ENCODE measurements around the gene PLEKHM3. TPM values are rescaled to one million over a fixed set of nuclear protein-coding genes. Genes with fewer than 3 reads are reported as not detected.
A peak's percentile ranks its signal among the peaks of the same experiment; 100 is the strongest.
"Not testable (repeated sequence)": the region's sequence is repeated elsewhere in the genome, so short reads cannot be mapped to it uniquely, and the experiment has no call there.

PLEKHM3 gene
- polyA plus RNA-seq, 3 donors = 12.4 to 15.3 (median 13.9) TPM

DNA sequence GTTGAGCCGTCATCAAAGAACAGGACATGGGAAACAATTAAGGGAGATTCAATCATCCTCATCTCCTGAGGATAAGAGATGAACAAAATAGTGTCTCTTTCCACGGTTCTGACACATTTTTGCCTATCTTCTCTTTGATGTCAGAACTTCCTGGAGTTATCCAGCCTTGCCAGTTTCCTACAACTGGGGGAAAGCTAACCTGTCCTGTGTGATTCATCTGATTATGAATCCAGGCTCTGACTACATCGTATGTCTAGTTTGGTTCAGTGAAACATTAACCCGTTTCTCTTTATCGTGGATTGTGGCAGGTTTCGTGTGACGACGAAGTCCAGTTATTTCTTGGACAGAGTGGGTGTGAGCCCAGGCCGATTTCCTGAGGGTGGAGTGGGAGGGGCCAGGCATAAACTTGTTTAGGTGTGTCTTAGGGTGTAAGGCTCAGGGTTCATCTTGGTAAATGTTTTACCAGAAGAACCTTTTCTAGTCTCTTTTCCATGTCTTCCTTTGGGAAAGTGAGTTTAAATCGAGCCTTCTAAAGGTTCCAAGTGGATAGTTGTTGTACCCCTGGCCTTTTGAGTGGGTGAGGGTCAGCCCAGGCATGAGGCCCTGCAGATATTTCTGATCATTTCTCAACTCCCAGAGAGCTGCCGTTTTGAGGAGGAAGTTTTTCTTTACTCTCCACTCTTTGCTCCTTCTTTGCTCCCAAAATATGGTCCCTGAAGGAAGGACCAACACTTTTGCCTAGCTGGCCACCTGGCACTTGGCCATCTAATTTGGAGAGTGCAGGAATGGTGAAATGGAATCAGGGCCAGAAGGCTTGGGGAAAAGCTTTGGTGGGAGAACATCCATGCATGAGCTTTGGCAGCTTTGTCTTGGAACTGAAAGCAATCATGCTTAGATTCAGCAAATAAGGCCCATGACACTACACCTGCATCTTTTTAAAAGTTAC, 205.2 kb downstream of the PLEKHM3 start:
- DNase-seq (ENCODE audit: extremely low read depth in 1 of 11, low read depth in 9 of 11, low spot score in 4 of 11) = peak in 1 of 11 donors; percentile 54

DNA sequence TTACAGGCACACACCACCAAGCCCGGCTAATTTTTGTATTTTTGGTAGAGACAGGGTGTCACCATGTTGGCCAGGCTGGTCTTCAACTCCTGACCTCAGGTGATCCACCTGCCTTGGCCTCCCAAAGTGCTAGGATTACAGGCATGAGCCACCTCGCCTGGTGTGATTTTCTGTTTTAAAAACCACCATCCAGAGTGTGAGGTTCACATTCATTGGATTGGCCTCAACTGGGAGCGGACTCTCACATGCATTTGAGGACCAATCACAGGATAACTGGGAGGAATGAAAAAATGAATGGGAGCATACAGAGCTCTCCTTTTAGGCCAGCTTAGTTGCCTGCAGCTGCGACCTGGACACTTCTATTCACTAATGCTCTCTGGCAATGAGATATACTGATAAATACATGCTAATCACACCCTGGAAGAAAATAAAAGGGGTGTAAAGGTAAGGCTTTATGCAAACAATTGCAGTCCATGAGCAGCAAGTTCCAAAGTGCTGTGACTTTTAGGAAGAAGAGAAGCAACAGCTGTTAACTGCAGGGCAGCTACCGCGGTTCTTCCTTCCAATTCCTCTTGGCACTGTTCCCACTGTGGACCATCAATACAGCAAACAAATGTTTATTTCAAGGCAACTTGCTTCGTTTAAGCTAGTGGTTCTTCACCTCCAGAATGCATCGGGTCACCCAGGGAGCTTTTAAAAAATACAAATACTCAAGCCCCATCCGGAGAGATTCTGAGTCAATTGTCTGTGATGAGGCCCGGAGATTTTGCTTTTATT, 206.1 kb downstream of the PLEKHM3 start:
- no peak for DNase-seq (ENCODE audit: extremely low read depth in 1 of 11, low read depth in 9 of 11, low spot score in 4 of 11)

DNA sequence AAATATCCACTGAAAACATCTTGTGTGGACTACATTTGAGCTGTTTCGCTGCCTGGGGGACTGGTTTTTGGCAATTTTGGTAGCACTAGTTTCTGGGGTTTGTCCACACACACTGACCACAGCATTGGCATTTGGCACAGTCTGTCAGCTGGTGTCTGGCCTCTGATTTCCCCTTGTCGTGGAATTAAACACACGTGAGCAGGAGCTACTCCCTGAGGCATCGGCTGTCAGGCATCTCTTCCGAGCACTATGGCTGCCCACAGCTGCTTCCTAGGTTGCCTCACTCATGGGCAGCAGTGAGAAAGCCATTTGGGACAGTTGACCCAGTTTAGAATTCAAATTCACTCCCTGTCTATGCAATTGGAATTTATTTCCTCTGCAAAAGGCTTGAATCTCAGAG, 208.8 kb downstream of the PLEKHM3 start:
- DNase-seq (ENCODE audit: extremely low read depth in 1 of 11, low read depth in 9 of 11, low spot score in 4 of 11) = no peak

DNA sequence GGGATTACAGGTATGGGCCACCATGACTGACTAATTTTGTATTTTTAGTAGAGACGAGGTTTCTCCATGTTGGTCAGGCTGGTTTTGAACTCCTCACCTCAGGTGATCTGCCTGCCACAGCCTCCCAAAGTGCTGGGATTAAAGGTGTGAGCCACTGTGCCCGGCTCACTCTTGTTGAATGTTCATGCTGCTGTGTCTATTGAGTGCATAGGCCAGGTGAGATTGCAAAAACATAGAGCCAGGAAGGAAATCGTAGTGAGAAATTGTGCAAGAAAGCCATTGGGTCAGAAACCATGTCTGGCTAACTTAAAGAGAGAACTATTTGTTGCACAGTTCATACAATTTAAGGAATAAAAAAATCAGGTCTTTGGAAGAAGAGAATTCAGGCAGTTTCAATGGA, 210.1 kb downstream of the PLEKHM3 start:
- no peak for DNase-seq (ENCODE audit: extremely low read depth in 1 of 11, low read depth in 9 of 11, low spot score in 4 of 11)

DNA sequence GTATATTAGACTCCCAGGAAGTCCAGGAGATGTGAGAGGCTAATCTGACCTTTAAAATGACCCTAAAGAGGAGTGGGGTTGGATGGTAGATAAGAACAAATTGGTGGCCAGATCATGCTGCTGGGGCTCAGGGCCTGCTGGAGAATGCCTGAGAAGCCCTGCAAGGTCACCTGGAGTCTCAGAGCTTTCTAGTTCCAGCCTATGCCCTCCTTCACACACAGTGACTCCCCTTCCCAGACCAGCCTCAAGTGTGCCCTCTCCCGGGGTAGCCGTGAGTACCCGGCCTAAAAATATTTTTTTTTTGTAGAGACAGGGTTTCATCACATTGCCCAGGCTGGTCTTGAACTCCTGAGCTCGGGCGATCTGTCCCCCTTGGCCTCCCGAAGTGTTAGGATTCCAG, 211.4 kb downstream of the PLEKHM3 start:
- DNase-seq (ENCODE audit: extremely low read depth in 1 of 11, low read depth in 9 of 11, low spot score in 4 of 11) = no peak

DNA sequence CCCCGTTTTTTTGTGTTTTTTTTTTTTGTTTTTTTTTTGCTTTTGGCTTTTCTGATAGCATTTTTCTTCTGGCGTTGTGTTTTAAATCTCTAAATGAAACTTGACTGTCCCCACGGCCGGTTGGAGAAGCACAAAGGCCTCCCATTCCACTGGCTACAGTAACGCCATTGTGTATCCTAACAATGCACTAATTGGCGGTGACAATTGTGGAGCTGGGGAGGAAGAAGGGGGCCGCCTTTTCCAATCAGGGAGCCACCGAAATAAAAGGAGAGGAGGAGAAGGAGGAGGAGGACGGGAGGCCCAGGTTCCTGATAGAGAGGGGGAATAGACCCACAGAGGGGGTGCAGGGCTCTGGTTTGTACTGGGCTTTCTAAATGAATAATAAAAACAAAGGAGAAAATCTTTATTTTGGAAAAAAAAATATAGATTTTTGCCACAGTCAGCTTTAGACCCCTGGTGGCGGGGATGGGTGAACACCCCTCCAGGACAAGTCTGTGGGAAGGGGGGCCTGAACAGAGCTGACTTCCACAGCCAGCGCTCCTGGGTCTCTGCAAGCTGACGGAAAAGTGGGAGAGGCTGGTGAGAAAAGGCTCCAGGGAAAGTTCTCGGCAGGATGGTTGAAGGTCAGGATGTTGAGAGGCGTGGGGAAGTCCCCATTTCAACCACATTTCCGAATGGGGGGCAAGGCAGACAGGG, 212.0 kb downstream of the PLEKHM3 start:
- DNase-seq (ENCODE audit: extremely low read depth in 1 of 11, low read depth in 9 of 11, low spot score in 4 of 11) = no peak

DNA sequence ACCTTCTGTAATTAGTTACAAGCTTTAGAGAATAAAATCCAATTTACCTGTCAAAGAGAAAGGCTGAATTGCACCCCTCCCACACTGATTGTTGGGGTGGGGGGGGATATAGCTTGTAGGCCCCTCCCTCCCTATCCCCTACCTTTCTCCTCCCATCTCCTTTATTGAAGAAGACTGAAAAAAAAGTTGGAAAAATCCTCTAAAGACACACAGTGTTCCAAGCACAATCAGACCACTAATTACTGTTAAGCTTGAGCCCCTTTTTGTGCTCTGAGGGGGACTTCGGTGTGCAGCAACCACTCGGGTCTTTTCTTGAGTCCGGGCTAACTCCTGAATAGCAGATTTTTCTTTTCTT, 212.6 kb downstream of the PLEKHM3 start:
- DNase-seq (ENCODE audit: extremely low read depth in 1 of 11, low read depth in 9 of 11, low spot score in 4 of 11) = no peak

DNA sequence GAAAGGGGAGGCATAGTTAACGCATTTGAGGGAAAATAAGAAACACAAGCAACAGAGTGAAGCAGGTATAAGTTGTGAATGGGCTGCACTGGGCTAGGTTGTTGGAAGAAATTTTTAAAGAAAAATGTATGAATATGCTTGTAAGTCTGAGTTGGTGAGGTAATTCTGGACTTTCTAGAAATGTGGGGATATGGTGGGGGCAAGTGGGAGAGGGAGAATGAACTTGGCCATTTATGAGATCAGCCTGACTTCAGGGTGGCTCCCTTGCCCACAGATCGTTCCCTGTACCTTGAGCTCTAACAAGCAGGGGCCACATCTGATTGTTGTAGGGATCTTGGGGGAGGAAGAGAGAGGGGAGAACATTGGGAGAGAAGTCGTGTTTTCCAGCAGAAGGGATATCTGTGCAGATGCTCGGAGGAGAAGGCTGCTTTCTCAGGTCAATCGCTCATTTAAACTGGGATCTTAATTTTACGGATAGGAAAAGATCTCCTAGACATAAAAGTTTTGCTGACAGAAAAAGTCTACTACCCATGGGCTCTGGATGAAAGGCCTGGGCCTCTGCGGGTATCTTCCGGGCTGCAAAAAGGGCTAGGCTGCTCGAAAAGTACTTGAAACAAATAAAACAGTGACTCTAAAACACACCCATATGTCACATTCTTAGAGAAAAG, 213.1 kb downstream of the PLEKHM3 start:
- no peak for DNase-seq (ENCODE audit: extremely low read depth in 1 of 11, low read depth in 9 of 11, low spot score in 4 of 11)

DNA sequence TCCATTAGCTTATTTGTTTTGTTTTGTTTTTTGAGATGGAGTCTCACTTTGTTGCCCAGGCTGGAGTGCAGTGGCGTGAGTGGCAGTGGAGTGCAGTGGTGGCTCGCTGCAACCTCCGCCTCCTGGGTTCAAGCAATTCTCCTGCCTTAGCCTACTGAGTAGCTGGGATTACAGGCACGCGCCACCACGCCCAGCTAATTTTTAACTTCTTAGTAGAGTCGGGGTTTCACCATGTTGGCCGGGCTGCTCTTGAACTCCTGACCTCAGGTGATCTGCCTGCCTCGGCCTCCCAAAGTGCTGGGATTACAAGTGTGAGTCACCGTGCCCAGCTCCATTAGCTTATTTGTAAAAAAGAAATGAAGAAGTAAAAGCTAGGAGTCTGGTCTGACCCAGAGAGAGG, 213.7 kb downstream of the PLEKHM3 start:
- DNase-seq (ENCODE audit: extremely low read depth in 1 of 11, low read depth in 9 of 11, low spot score in 4 of 11) = not testable (repeated sequence)

DNA sequence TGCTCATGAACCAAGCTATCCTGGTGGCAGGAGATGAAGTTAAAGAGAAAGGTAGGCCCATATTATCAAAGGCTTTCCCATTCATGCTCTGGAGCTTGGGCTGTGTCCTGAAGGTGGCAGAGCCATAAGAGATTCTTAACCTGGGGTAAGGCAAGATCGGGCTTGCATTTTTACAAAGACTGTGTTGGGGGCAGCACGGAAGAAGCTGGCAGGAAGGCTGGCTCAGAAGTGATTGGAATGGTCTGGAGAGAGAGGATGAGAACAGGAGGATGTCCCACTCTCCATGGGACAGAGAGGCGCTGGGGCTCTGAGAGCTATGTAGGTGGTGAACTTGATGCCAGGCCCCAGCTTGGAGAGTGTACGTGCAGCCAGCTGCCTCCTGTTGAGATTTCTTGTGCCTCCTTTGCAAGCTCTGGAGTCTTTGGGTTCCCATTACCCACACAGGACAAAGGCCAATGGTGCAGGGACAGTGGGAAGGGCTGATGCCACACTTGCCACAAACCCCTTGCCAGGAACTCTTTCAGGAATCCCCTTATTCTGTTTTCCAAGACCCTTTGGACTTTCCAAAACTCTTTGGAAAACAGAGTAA, 215.0 kb downstream of the PLEKHM3 start:
- no peak for DNase-seq (ENCODE audit: extremely low read depth in 1 of 11, low read depth in 9 of 11, low spot score in 4 of 11)

DNA sequence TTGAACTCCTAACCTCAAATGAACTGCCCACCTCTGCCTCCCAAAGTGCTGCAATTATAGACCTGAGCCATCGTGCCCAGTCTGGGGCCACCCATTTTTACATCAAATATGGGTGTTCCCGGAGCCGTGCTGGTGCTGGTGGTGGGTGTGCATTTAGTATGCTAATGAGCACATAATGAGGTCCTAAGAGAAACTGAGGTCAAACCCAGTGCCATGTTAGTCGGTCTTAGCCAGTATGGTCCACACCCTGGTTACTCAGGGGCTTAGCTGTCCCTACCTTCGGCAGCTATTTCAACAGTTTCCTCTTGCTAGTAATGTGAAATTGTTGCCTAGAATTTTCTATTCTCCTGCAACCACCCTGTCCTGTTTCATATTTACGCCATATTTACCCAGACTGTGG, 217.2 kb downstream of the PLEKHM3 start:
- DNase-seq (ENCODE audit: extremely low read depth in 1 of 11, low read depth in 9 of 11, low spot score in 4 of 11) = no peak

DNA sequence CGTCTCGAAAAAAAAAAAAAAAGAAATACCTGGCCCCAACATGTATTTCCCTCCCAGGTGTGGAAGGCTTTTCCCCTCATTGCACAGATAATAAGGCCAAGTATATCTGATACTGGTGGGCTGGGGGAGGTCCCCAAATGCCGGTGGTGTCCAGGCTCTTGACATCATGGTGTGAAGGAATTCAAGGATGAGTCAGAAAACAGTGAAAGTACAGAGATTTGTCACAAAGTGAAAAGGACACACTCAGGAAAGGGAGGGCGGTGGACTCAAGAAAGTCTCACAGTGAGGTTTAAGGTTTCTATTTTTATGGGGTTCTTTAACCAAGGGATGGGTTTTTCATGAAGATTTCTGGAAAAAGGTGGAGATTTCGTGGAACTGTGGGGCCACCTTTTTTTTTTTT, 217.8 kb downstream of the PLEKHM3 start:
- DNase-seq (ENCODE audit: extremely low read depth in 1 of 11, low read depth in 9 of 11, low spot score in 4 of 11) = no peak

DNA sequence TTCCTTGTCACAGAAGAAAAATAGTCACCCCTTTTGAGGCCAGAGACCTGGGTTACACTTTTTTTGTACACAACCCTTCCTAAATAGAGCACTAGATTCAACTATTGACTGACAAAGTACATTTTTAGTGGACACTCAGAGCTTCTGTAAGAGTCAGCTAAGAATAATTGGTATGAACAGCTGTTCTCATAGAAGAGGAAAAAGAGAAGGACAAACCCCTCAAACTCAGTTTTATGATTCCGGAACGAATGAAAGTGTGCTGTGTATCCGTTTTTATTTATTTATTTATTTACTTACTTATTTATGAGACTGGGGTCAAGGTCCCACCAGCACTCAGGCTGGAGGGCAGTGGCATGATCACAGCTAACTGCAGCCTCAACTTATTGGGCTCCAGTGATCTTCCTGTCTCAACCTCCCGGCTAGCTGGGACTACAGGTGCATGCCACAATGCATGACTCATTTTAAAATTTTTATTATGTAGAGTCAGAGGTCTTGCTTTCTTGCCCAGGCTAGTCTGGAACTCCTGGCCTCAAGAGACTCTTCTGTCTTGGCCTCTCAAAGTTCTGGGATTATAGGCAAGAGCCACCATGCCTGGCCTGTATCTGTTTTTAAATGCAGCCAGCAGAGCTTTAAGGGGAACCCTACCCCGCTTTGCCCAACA, 219.6 kb downstream of the PLEKHM3 start:
- no peak for DNase-seq (ENCODE audit: extremely low read depth in 1 of 11, low read depth in 9 of 11, low spot score in 4 of 11)

DNA sequence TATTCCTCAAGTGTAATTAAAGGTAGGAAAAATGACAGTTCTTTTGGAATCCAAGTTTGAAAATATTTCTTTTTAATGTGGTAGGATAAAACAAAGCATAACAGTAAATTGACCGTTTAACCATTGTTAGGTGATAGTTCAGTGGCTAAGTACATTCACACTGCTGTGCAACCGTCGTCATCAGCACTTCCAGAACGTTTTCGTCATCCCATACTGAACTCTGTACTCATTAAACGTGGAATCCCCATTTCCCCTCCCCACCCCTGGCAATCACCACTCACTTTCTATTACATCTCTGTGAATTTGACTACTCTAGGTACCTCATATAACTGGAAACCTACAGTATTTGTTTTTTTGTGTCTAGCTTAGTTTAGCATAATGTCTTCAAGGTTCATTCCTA, 222.7 kb downstream of the PLEKHM3 start:
- DNase-seq (ENCODE audit: extremely low read depth in 1 of 11, low read depth in 9 of 11, low spot score in 4 of 11) = no peak

DNA sequence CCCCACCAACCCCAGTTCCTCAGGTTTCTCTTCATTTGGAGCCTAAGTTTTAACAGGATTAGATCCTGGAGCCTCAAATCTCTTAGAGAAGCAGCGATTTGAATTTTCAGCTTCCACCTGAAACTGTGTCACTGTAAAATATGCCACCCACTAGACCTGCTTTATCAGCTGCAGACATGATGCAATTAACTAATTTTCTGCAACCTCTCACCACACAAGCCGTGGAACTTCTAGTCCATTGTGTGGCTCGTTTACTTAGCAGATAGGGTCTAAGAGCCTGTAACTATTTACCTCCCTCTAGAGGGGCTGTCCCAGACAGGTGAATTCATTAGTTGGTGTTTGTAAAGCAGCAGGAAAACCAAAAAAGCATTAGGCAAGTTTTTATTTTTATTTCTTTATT, 224.1 kb downstream of the PLEKHM3 start:
- DNase-seq (ENCODE audit: extremely low read depth in 1 of 11, low read depth in 9 of 11, low spot score in 4 of 11) = no peak

DNA sequence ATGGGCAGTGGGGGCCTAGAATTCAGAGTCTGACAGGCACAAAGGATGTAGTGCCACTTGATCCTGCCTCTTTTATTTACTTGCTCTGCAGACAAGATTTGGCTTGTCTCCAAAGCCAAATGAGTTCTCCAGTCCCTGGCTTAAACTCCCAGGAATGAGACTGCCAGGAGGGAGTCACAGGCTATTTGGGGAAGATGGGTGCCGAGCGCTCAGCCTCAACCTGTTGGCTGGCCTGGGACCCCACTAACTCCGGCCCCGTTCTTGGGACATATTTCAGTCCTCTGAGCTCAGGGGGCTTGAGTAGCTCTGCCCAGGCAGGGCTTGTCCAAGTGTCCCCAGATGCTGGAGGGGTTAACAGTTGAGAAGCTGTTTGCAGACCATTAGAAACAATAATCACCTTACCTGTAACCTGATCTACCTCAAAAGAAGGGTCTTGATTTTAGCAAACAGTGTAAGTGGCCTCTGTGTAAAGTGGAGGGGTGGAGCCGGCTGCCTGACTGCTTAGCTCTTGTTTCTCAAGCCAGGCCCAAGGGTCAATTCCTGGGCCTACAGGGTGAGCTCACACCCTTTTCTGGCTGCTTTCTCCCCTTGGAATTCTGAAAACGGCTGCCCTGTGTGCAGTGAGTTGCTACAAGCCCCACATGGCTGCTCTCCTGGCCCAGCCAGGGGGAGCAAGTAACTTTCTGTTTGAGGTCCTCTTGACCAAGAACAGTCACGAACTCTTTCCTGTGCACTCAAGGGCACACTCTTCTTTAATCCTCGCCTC, 228.6 kb downstream of the PLEKHM3 start:
- peak in 4 of 11 donors; percentile 24 to 38 (median 34) for DNase-seq (ENCODE audit: extremely low read depth in 1 of 11, low read depth in 9 of 11, low spot score in 4 of 11)

DNA sequence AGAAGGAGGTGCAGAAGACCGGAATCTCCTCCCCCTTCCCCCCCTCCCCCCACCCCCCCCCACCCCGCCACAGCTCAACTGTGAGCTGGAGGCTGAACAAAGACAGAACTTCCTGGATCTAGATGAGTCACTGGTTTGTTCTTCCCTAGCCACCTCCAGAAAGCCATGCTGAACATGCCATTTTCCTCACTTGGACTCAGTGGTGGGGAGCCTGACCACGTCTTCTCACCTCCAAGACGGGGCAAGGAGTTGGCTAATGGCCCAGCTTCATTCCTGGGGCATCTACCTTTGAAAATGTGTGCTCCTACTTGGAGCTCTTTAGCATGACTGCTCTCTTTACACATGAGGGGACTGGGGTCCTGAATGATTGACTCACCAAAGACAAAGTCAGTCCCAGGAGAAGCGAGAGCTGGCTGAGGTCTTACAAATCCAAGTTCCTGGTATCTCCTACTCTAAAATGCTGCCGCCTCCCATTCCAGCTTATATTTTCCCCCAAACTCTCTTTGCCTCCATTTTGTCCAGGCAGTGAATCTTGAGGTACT, 233.0 kb downstream of the PLEKHM3 start:
- DNase-seq (ENCODE audit: extremely low read depth in 1 of 11, low read depth in 9 of 11, low spot score in 4 of 11) = no peak
